ENCODE data around the gene KCNH2.

GRCh38 chr7:151001546-151001945 lies 23.4 kb upstream of the KCNH2 start:
- TF ChIP-seq TAF1 (IDR thresholded peaks at IDR 0.05; ENCODE audit: low read depth, low read length) (no peak), POLR2AphosphoS5 (IDR thresholded peaks at IDR 0.05; ENCODE audit: low read depth, low read length) (no peak)
